Measurements from ENCODE around the gene SLX4IP.

- no peak for TF ChIP-seq CTCF (IDR thresholded peaks at IDR 0.05; ENCODE audit: low read depth, low read length)
- TF ChIP-seq EZH2phosphoT487 (IDR thresholded peaks at IDR 0.05; ENCODE audit: low read depth) = no peak
Observed at GRCh38 chr20:10449270-10449669, 14.2 kb downstream of the SLX4IP start.
